HG03520 (cell line): Measurements from ENCODE around the gene BCL2L2.
"Not testable (repeated sequence)": the region's sequence is repeated elsewhere in the genome, so short reads cannot be mapped to it uniquely, and the experiment has no call there.

Source experiments
- ATAC-seq: cut with Tn5 transposase; IDR thresholded peaks from one replicate; pipeline ENCODE4 v1.9.1; 2021; ENCODE audit warnings: mild to moderate bottlenecking, moderate library complexity; ENCODE audit not compliant: unreplicated experiment

The BCL2L2 gene

GRCh38 chr14:23322568-23323517, 16.2 kb downstream of the BCL2L2 start:
- ATAC-seq, result no peak

GRCh38 chr14:23323838-23324454, 17.3 kb downstream of the BCL2L2 start:
- no peak for ATAC-seq

GRCh38 chr14:23324455-23324846, 17.8 kb downstream of the BCL2L2 start:
- no peak for ATAC-seq

GRCh38 chr14:23324993-23325392, 18.4 kb downstream of the BCL2L2 start:
- no peak for ATAC-seq

- ATAC-seq, result not testable (repeated sequence)
Measured at GRCh38 chr14:23325746-23326145, 19.1 kb downstream of the BCL2L2 start.

GRCh38 chr14:23326491-23327332, 20.1 kb downstream of the BCL2L2 start:
- no peak for ATAC-seq

GRCh38 chr14:23327947-23328744, 21.5 kb downstream of the BCL2L2 start:
- no peak for ATAC-seq

GRCh38 chr14:23335623-23336022, 29.0 kb downstream of the BCL2L2 start:
- no peak for ATAC-seq

- ATAC-seq, result no peak
Measured at GRCh38 chr14:23339506-23340268, 33.1 kb downstream of the BCL2L2 start.

GRCh38 chr14:23344481-23344880, 37.8 kb downstream of the BCL2L2 start:
- no peak for ATAC-seq

- ATAC-seq, result no peak
Measured at GRCh38 chr14:23345987-23346692, 39.5 kb downstream of the BCL2L2 start.

GRCh38 chr14:23346693-23347405, 40.2 kb downstream of the BCL2L2 start:
- no peak for ATAC-seq

GRCh38 chr14:23347406-23348296, 41.0 kb downstream of the BCL2L2 start:
- ATAC-seq, result no peak

- ATAC-seq, result no peak
Measured at GRCh38 chr14:23348297-23348655, 41.6 kb downstream of the BCL2L2 start.

GRCh38 chr14:23349156-23349845, 42.7 kb downstream of the BCL2L2 start:
- no peak for ATAC-seq

- ATAC-seq, result no peak
Measured at GRCh38 chr14:23351681-23352505, 45.3 kb downstream of the BCL2L2 start.
